MM.1S (cell line): ENCODE data around the gene TGFA.

Experiments used
- CTCF ChIP-seq: fragments of 300-600 bp; sonication (generic); IDR thresholded peaks from 2 replicates; pipeline ENCODE4 v1.5.1; 2016; ENCODE audit warnings: antibody characterized with exemption, low read length, mixed read lengths
- EZH2phosphoT487 ChIP-seq: fragments of 300-600 bp; sonication (generic); IDR thresholded peaks from 2 replicates; pipeline ENCODE4 v1.6.1; 2018; ENCODE audit warnings: antibody characterized with exemption, low read length

DNA sequence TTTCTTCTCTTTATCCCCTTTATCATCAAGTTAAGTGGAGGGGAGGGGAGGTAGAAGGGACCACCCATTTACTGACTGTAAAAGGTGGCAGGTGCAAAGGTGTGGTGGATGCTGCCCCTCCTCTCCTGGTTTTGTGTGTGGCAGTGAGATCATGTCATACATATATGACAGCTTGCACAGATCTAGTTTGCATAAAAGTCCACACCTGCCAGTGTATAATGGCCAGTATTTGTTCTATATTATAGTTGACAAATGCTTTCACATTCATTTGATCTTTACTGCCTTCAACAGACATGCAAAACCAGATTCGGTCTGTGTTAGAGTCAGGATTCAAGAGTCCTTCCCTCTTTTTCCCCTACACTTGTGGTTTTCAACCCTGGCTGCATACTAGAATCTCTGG, 55.1 kb downstream of the TGFA start:
- no peak for TF ChIP-seq CTCF
- no peak for TF ChIP-seq EZH2phosphoT487
